ENCODE data around the gene FJX1.

- no peak for TF ChIP-seq CTCF (IDR thresholded peaks at IDR 0.05)
- no peak for TF ChIP-seq POLR2A (IDR thresholded peaks at IDR 0.05)
These were observed 7.6 kb upstream of the FJX1 start for GRCh38 chr11:35610631-35611030.
